ENCODE data around the gene CYBC1. TPM values are rescaled to one million over a fixed set of nuclear protein-coding genes. Genes with fewer than 3 reads are reported as not detected.

The CYBC1 gene
- total RNA-seq, 1 experiment from 2014 or later = 84.5 TPM

- peaks cover 17% of the 10 kb centered on the region for H3K36me3 ChIP-seq
- DNase-seq = no peak
These were observed 6.9 kb downstream of the CYBC1 start for GRCh38 chr17:82443465-82444283.

GRCh38 chr17:82442643-82443464 is 7.7 kb downstream of the CYBC1 start:
- no peak overlapping the region for H3K4me3 ChIP-seq
- H3K36me3 ChIP-seq = peaks cover 17% of the 10 kb centered on the region
- no peaks in the 10 kb centered on the region for H3K9me3 ChIP-seq
- H3K27me3 ChIP-seq = no peaks in the 10 kb centered on the region
- DNase-seq = no peak

More at GRCh38 chr17:82443465-82444283, 6.9 kb downstream of the CYBC1 start:
- Histone ChIP-seq H3K27me3 (no peaks in the 10 kb centered on the region), H3K9me3 (no peaks in the 10 kb centered on the region), H3K4me3 (no peak overlapping the region)

GRCh38 chr17:82441691-82442487 is 8.7 kb downstream of the CYBC1 start:
- Histone ChIP-seq H3K36me3 (peaks cover 17% of the 10 kb centered on the region), H3K27me3 (no peaks in the 10 kb centered on the region), H3K4me3 (no peak overlapping the region), H3K9me3 (no peaks in the 10 kb centered on the region)
- no peak for DNase-seq

GRCh38 chr17:82440991-82441627 is 9.4 kb downstream of the CYBC1 start:
- Histone ChIP-seq H3K27me3 (no peaks in the 10 kb centered on the region), H3K36me3 (peaks cover 16% of the 10 kb centered on the region), H3K4me3 (no peak overlapping the region), H3K9me3 (no peaks in the 10 kb centered on the region)
- no peak for DNase-seq

GRCh38 chr17:82440469-82440981 is 10.0 kb downstream of the CYBC1 start:
- peaks cover 10% of the 10 kb centered on the region for H3K36me3 ChIP-seq

GRCh38 chr17:82439829-82440365 is 10.7 kb downstream of the CYBC1 start:
- peaks cover 10% of the 10 kb centered on the region for H3K36me3 ChIP-seq
- H3K9me3 ChIP-seq = no peaks in the 10 kb centered on the region
- H3K27me3 ChIP-seq = no peaks in the 10 kb centered on the region
- H3K4me3 ChIP-seq = no peak overlapping the region
- DNase-seq = no peak

More at GRCh38 chr17:82440469-82440981, 10.0 kb downstream of the CYBC1 start:
- Histone ChIP-seq H3K27me3 (no peaks in the 10 kb centered on the region), H3K9me3 (no peaks in the 10 kb centered on the region), H3K4me3 (no peak overlapping the region)
- DNase-seq = no peak

GRCh38 chr17:82439194-82439828 is 11.2 kb downstream of the CYBC1 start:
- no peaks in the 10 kb centered on the region for H3K27me3 ChIP-seq
- H3K4me3 ChIP-seq = no peak overlapping the region
- H3K36me3 ChIP-seq = peaks cover 8% of the 10 kb centered on the region
- no peaks in the 10 kb centered on the region for H3K9me3 ChIP-seq
- no peak for DNase-seq

- Histone ChIP-seq H3K27me3 (no peaks in the 10 kb centered on the region), H3K4me3 (no peak overlapping the region), H3K9me3 (no peaks in the 10 kb centered on the region), H3K36me3 (peaks cover 8% of the 10 kb centered on the region)
- no peak for DNase-seq
These were observed 12.0 kb downstream of the CYBC1 start for GRCh38 chr17:82438401-82439193.

GRCh38 chr17:82437325-82437668 is 13.3 kb downstream of the CYBC1 start:
- H3K9me3 ChIP-seq = no peaks in the 10 kb centered on the region
- H3K4me3 ChIP-seq = no peak overlapping the region
- no peak for DNase-seq
- peaks cover 1% of the 10 kb centered on the region; the same call in 1 of the 2 replicates for H3K36me3 ChIP-seq
- no peaks in the 10 kb centered on the region for H3K27me3 ChIP-seq

GRCh38 chr17:82436601-82437324 is 13.8 kb downstream of the CYBC1 start:
- no peaks in the 10 kb centered on the region for H3K9me3 ChIP-seq
- no peak for DNase-seq
- H3K27me3 ChIP-seq = no peaks in the 10 kb centered on the region
- no peaks in the 10 kb centered on the region for H3K36me3 ChIP-seq
- no peak overlapping the region for H3K4me3 ChIP-seq

- H3K27me3 ChIP-seq = no peaks in the 10 kb centered on the region
- no peaks in the 10 kb centered on the region for H3K36me3 ChIP-seq
- DNase-seq = no peak
- H3K4me3 ChIP-seq = no peak overlapping the region
- H3K9me3 ChIP-seq = no peaks in the 10 kb centered on the region
These were observed 14.7 kb downstream of the CYBC1 start for GRCh38 chr17:82435601-82436583.

GRCh38 chr17:82435103-82435502 is 15.4 kb downstream of the CYBC1 start:
- H3K36me3 ChIP-seq = no peaks in the 10 kb centered on the region
- no peak for DNase-seq
- no peaks in the 10 kb centered on the region for H3K9me3 ChIP-seq
- no peak overlapping the region for H3K4me3 ChIP-seq
- no peaks in the 10 kb centered on the region for H3K27me3 ChIP-seq

GRCh38 chr17:82434216-82434565 is 16.4 kb downstream of the CYBC1 start:
- H3K4me3 ChIP-seq = no peak overlapping the region
- H3K9me3 ChIP-seq = no peaks in the 10 kb centered on the region
- no peak for DNase-seq
- H3K36me3 ChIP-seq = no peaks in the 10 kb centered on the region
- H3K27me3 ChIP-seq = no peaks in the 10 kb centered on the region
